ENCODE data around the gene LENEP.

Gene LENEP

GRCh38 chr1:154969860-154970452 is 23.4 kb upstream of the LENEP start:
- Histone ChIP-seq H2AFZ (ENCODE audit: low read depth, low read length) (no peak overlapping the region), H3K36me3 (ENCODE audit: insufficient read depth, low read length) (peaks cover 55% of the 10 kb centered on the region), H3K79me2 (ENCODE audit: insufficient read depth, low read length) (peaks cover 49% of the 10 kb centered on the region), H4K20me1 (ENCODE audit: insufficient read depth, low read length) (peaks cover 30% of the 10 kb centered on the region), H3K4me2 (ENCODE audit: insufficient read depth, low read length) (no peak overlapping the region), H3K9me3 (ENCODE audit: insufficient read depth, low read length, severe bottlenecking) (no peaks in the 10 kb centered on the region), H3K4me3 (ENCODE audit: low read depth in 1 of 2, low read length in 2 of 2) (no peak overlapping the region), H3K4me1 (ENCODE audit: insufficient read depth, low read length) (peaks cover 31% of the 10 kb centered on the region), H3K27me3 (ENCODE audit: insufficient read depth, low read length, poor library complexity) (no peaks in the 10 kb centered on the region), H3K27ac (ENCODE audit: low read length) (no peak overlapping the region), H3K9ac (ENCODE audit: low read depth, low read length) (no peak overlapping the region; the same call in 1 of the 2 replicates)
- no peak for DNase-seq
- no peak for TF ChIP-seq EZH2 (IDR thresholded peaks at IDR 0.05; ENCODE audit: borderline replicate concordance, low read depth, low read length, severe bottlenecking)
- no peak for TF ChIP-seq CTCF (IDR thresholded peaks at IDR 0.05; ENCODE audit: borderline replicate concordance, extremely low read depth, low read length, poor library complexity, severe bottlenecking)
- ATAC-seq (ENCODE audit: insufficient read depth, low read depth): no peak

- Histone ChIP-seq H3K4me1 (ENCODE audit: insufficient read depth, low read length) (peaks cover 37% of the 10 kb centered on the region), H4K20me1 (ENCODE audit: insufficient read depth, low read length) (peaks cover 39% of the 10 kb centered on the region), H3K4me2 (ENCODE audit: insufficient read depth, low read length) (peak within 1 kb of the TSS; percentile 46), H3K27me3 (ENCODE audit: insufficient read depth, low read length, poor library complexity) (no peaks in the 10 kb centered on the region), H3K4me3 (ENCODE audit: low read depth in 1 of 2, low read length in 2 of 2) (no peak within 1 kb of the TSS), H3K36me3 (ENCODE audit: insufficient read depth, low read length) (peaks cover 55% of the 10 kb centered on the region), H3K9ac (ENCODE audit: low read depth, low read length) (no peak within 1 kb of the TSS; the same call in 1 of the 2 replicates), H2AFZ (ENCODE audit: low read depth, low read length) (no peak within 1 kb of the TSS), H3K27ac (ENCODE audit: low read length) (0 out of 2 replicates have a peak within 1 kb of the TSS, but pooled peaks have one; percentile 22), H3K9me3 (ENCODE audit: insufficient read depth, low read length, severe bottlenecking) (no peaks in the 10 kb centered on the region), H3K79me2 (ENCODE audit: insufficient read depth, low read length) (peaks cover 57% of the 10 kb centered on the region)
- peak; percentile 51 for DNase-seq
- TF ChIP-seq EZH2 (IDR thresholded peaks at IDR 0.05; ENCODE audit: borderline replicate concordance, low read depth, low read length, severe bottlenecking) (no peak), CTCF (IDR thresholded peaks at IDR 0.05; ENCODE audit: borderline replicate concordance, extremely low read depth, low read length, poor library complexity, severe bottlenecking) (no peak)
- ATAC-seq (ENCODE audit: insufficient read depth, low read depth): no peak
Measured at GRCh38 chr1:154970631-154971340, 22.6 kb upstream of the LENEP start, which contains the start of gene SHC1. TSS of gene SHC1 (minus strand) at chr1:154970747. CDS start at chr1:154970526, 221 bp downstream.

GRCh38 chr1:154971341-154971998 is 21.9 kb upstream of the LENEP start:
- DNase-seq (no peak), ATAC-seq (ENCODE audit: insufficient read depth, low read depth) (no peak)
- peaks cover 64% of the 10 kb centered on the region for H3K79me2 ChIP-seq (ENCODE audit: insufficient read depth, low read length)
- no peaks in the 10 kb centered on the region for H3K27me3 ChIP-seq (ENCODE audit: insufficient read depth, low read length, poor library complexity)
- H3K36me3 ChIP-seq (ENCODE audit: insufficient read depth, low read length): peaks cover 53% of the 10 kb centered on the region
- H3K9me3 ChIP-seq (ENCODE audit: insufficient read depth, low read length, severe bottlenecking): no peaks in the 10 kb centered on the region
- peaks cover 44% of the 10 kb centered on the region for H3K4me1 ChIP-seq (ENCODE audit: insufficient read depth, low read length)
- no peak overlapping the region for H3K4me3 ChIP-seq (ENCODE audit: low read depth in 1 of 2, low read length in 2 of 2)
- no peak overlapping the region for H3K9ac ChIP-seq (ENCODE audit: low read depth, low read length)
- H2AFZ ChIP-seq (ENCODE audit: low read depth, low read length): no peak overlapping the region
- H3K4me2 ChIP-seq (ENCODE audit: insufficient read depth, low read length): peak overlapping the region; percentile 46
- H4K20me1 ChIP-seq (ENCODE audit: insufficient read depth, low read length): peaks cover 46% of the 10 kb centered on the region
- TF ChIP-seq CTCF (IDR thresholded peaks at IDR 0.05; ENCODE audit: borderline replicate concordance, extremely low read depth, low read length, poor library complexity, severe bottlenecking): no peak
- TF ChIP-seq EZH2 (IDR thresholded peaks at IDR 0.05; ENCODE audit: borderline replicate concordance, low read depth, low read length, severe bottlenecking): no peak
- H3K27ac ChIP-seq (ENCODE audit: low read length): 0 out of 2 replicates have a peak overlapping the region, but pooled peaks have one; percentile 22

Measured in DND-41 (cell line).